AG04450 (cell line): ENCODE measurements around the gene RPS6KL1. TPM values are rescaled to one million over a fixed set of nuclear protein-coding genes. Genes with fewer than 3 reads are reported as not detected.

ENCODE experiments used
- CTCF ChIA-PET: fragments of 300-600, 350-600 bp; formaldehyde crosslinking; extraction: SDS; loops from one replicate; lab custom pipeline; 2022; ENCODE audit warnings: antibody characterized with exemption, inconsistent platforms; lab: Charles Lee
- POLR2A ChIA-PET: fragments of 350-600 bp; formaldehyde crosslinking; extraction: SDS; loops from one replicate; lab custom pipeline; 2021; ENCODE audit warnings: antibody characterized with exemption, inconsistent platforms; lab: Yijun Ruan, JAX
- DNase-seq: peaks from one replicate; pipeline ENCODE4 v3.0.0-alpha.2; 2011; ENCODE audit warnings: low read depth, low spot score
- H3K27ac ChIP-seq: one replicate; pipeline ENCODE4 v1.5.1; 2012; ENCODE audit warnings: low read depth, low read length, control low read depth
- H3K27me3 ChIP-seq: one replicate; pipeline ENCODE4 v1.6.0; 2012; ENCODE audit warnings: low read length; ENCODE audit not compliant: control insufficient read depth, insufficient read depth
- H3K4me3 ChIP-seq: 2 replicates; pipeline ENCODE4 v1.5.1; 2011; ENCODE audit warnings: mild to moderate bottlenecking, low read depth, low read length, control low read depth
- H3K9me3 ChIP-seq: 2 replicates; pipeline ENCODE4 v1.5.1; 2012; ENCODE audit warnings: low read length; ENCODE audit not compliant: control insufficient read depth, insufficient read depth
- CTCF ChIP-seq: IDR thresholded peaks from 2 replicates; pipeline ENCODE4 v1.5.1; 2011; ENCODE audit warnings: low read depth, low read length, control low read depth, inconsistent platforms
- polyA plus RNA-seq: library from polyadenylated mRNA; depleted of rRNA; stranded (reverse); fragments of >200 nt; gene quantifications from 2 replicates; pipeline ENCODE4 v1.2.3, GENCODE V29; 2011

The RPS6KL1 gene
- polyA plus RNA-seq, 1 experiment: 0.64 TPM

- no peak overlapping the region for H3K4me3 ChIP-seq
- ChIA-PET POLR2A (no interaction called here), CTCF (interaction anchor here (1.6 to 3.3 kb wide), 2 partner anchors 8 to 136 kb away, joined by 6 to 14 read pairs; no protein-coding TSS in a partner anchor)
- TF ChIP-seq CTCF: no peak
- no peak for DNase-seq
- no peaks in the 10 kb centered on the region; the same call in 1 of the 2 replicates for H3K9me3 ChIP-seq
- H3K27ac ChIP-seq: no peak overlapping the region
- peaks cover 12% of the 10 kb centered on the region for H3K27me3 ChIP-seq
Observed at GRCh38 chr14:74952697-74953484, 29.8 kb upstream of the RPS6KL1 start.

GRCh38 chr14:74952180-74952665 lies 29.2 kb upstream of the RPS6KL1 start:
- Histone ChIP-seq H3K9me3 (no peaks in the 10 kb centered on the region; the same call in 1 of the 2 replicates), H3K4me3 (no peak overlapping the region), H3K27ac (no peak overlapping the region), H3K27me3 (peaks cover 8% of the 10 kb centered on the region)
- CTCF ChIA-PET: interaction anchor here (1.5 to 3.3 kb wide), 2 partner anchors 91 to 136 kb away, joined by 4 to 14 read pairs; no protein-coding TSS in a partner anchor
- POLR2A ChIA-PET: no interaction called here
- no peak for TF ChIP-seq CTCF
- DNase-seq: no peak

DNA sequence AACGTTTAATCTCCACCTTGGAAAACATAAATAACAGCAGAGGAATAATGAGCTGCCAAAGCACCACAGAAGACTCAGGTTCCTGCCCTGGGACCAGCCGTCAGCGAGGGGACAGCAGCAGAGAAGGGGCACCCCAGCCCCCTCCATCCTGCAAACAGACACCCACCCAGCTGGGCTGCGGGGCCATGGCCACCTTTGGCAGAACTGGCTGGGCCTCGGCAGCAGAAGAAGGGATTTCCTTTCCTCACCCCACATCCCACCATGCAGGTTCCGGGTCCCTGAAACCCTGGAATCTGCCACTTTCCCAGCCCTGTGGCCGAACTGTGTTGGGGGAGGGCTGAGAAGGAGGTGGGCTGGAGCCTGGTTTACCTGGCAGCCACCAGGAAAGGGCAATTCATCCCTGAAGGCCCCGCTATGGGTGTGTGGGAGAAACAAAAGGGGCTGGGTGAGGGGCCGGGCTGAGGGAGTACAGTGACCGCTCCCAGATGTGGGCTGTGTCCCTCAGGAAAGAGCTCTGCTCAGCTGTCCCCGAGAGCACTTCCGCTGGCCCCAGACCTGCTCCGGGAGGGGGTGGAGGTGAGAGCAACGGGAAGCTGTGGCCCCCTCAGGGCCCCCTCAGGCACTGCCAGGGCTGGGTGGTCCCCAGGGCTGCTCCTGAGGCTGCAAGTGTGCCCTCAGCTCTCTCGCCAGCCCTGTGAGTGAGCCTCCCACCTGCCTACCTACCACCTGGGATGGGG lies 28.6 kb upstream of the RPS6KL1 start:
- no peak for DNase-seq
- H3K27ac ChIP-seq: no peak overlapping the region
- TF ChIP-seq CTCF: no peak
- H3K9me3 ChIP-seq: no peaks in the 10 kb centered on the region; the same call in 1 of the 2 replicates
- peaks cover 5% of the 10 kb centered on the region for H3K27me3 ChIP-seq
- ChIA-PET POLR2A (no interaction called here), CTCF (interaction anchor here (1.5 to 3.3 kb wide), 2 partner anchors 91 to 137 kb away, joined by 4 to 14 read pairs; no protein-coding TSS in a partner anchor)
- no peak overlapping the region for H3K4me3 ChIP-seq

- Histone ChIP-seq H3K4me3 (no peak overlapping the region), H3K27me3 (peaks cover 2% of the 10 kb centered on the region), H3K27ac (no peak overlapping the region), H3K9me3 (no peaks in the 10 kb centered on the region)
- no peak for DNase-seq
- TF ChIP-seq CTCF: no peak
- CTCF ChIA-PET: interaction anchor here (1.5 to 3.3 kb wide), 2 partner anchors 90 to 138 kb away, joined by 4 to 14 read pairs; no protein-coding TSS in a partner anchor
- POLR2A ChIA-PET: no interaction called here
Observed at GRCh38 chr14:74950795-74951442, 27.9 kb upstream of the RPS6KL1 start.
